H1 (cell line): ENCODE data around the gene PPIL6. TPM values are rescaled to one million over a fixed set of nuclear protein-coding genes. Genes with fewer than 3 reads are reported as not detected.

Experiments
- CTCF ChIA-PET: fragments of 300-600 bp; sonication (Branson Sonifier 250); formaldehyde crosslinking; loops from one replicate; lab custom pipeline; 2021; ENCODE audit not compliant: partially characterized antibody; lab: Charles Lee
- POLR2A ChIA-PET: fragments of 300-600 bp; sonication (Branson Sonifier 250); formaldehyde crosslinking; loops from one replicate; lab custom pipeline; 2021; ENCODE audit warnings: inconsistent platforms; ENCODE audit not compliant: partially characterized antibody; lab: Charles Lee
- DNase-seq, 2 experiments: peaks; one replicate each; pipeline versions ENCODE4 v3.0.0 to v3.0.0-alpha.2; 2010 to 2022; ENCODE audit warnings: low spot score in 2 of 2, low read depth in 1 of 2, mixed read lengths in 1 of 2
- FAIRE-seq: peaks from 2 replicates; lab custom pipeline; 2011; peaks lifted over from hg19 to GRCh38; lab: Jason Lieb, UNC
- H2AFZ ChIP-seq: 2 replicates; pipeline ENCODE4 v1.8.1; 2012; ENCODE audit warnings: low read length, inconsistent platforms
- H2AK5ac ChIP-seq: 2 replicates; pipeline ENCODE4 v1.6.1; 2013; ENCODE audit warnings: low read depth, low read length
- H2BK120ac ChIP-seq: replicated peaks from 2 replicates; pipeline ENCODE3; 2013; ENCODE audit warnings: low read depth, low read length, inconsistent platforms
- H2BK12ac ChIP-seq: 2 replicates; pipeline ENCODE4 v1.6.1; 2013; ENCODE audit warnings: low read depth, low read length
- H2BK15ac ChIP-seq: 2 replicates; pipeline ENCODE4 v1.6.1; 2013; ENCODE audit warnings: low read length
- H2BK20ac ChIP-seq: 2 replicates; pipeline ENCODE4 v1.6.1; 2013; ENCODE audit warnings: low read length
- H2BK5ac ChIP-seq: 2 replicates; pipeline ENCODE4 v1.6.1; 2013; ENCODE audit warnings: low read depth, low read length
- H3K14ac ChIP-seq: 2 replicates; pipeline ENCODE4 v1.6.1; 2013; ENCODE audit warnings: inconsistent platforms; ENCODE audit not compliant: insufficient read length
- H3K18ac ChIP-seq: 2 replicates; pipeline ENCODE4 v1.6.1; 2013; ENCODE audit warnings: low read length; ENCODE audit errors: extremely low read depth
- H3K23ac ChIP-seq: 2 replicates; pipeline ENCODE4 v1.6.1; 2013; ENCODE audit warnings: inconsistent platforms; ENCODE audit not compliant: insufficient read length
- H3K23me2 ChIP-seq: 2 replicates; pipeline ENCODE4 v1.6.1; 2013; ENCODE audit warnings: low read depth, low read length
- H3K27ac ChIP-seq: 2 replicates; pipeline ENCODE4 v1.6.1; 2011; ENCODE audit warnings: low read depth, low read length, inconsistent platforms
- H3K27me3 ChIP-seq, 4 experiments: replicated peaks in 1 of 4; 1 replicate in 1 of 4; 2 replicates in 3 of 4; pipeline versions ENCODE4 v1.6.1 to v1.8.1; 2011 to 2013; ENCODE audit warnings: low read length in 3 of 4, mild to moderate bottlenecking in 3 of 4, inconsistent platforms in 2 of 4, mixed read lengths in 2 of 4, moderate library complexity in 1 of 4; ENCODE audit not compliant: control insufficient read depth in 3 of 4, insufficient read depth in 3 of 4; ENCODE audit errors: extremely low read depth in 1 of 4
- H3K36me3 ChIP-seq, 4 experiments: 2 replicates each; pipeline versions ENCODE4 v1.6.1 to v1.8.1; 2011 to 2013; ENCODE audit warnings: mild to moderate bottlenecking in 4 of 4, low read length in 3 of 4, moderate library complexity in 2 of 4, control low read depth in 1 of 4, inconsistent platforms in 1 of 4; ENCODE audit not compliant: insufficient read depth in 4 of 4, control insufficient read depth in 2 of 4
- H3K4ac ChIP-seq: replicated peaks from 2 replicates; pipeline ENCODE3; 2013; ENCODE audit warnings: low read length, low read depth, mixed read lengths, inconsistent platforms; ENCODE audit not compliant: insufficient read length
- H3K4me1 ChIP-seq, 4 experiments: replicated peaks in 1 of 4; 1 replicate in 1 of 4; 2 replicates in 3 of 4; pipeline versions ENCODE4 v1.6.1 to v1.8.1; 2011 to 2013; ENCODE audit warnings: low read length in 3 of 4, inconsistent platforms in 2 of 4, mixed read lengths in 1 of 4; ENCODE audit not compliant: insufficient read depth in 4 of 4, control insufficient read depth in 3 of 4
- H3K4me2 ChIP-seq, 2 experiments: 2 replicates each; pipeline versions ENCODE4 v1.6.1 to v1.8.1; 2011 to 2013; ENCODE audit warnings: low read depth in 2 of 2, low read length in 2 of 2, control low read depth in 1 of 2, inconsistent platforms in 1 of 2, mild to moderate bottlenecking in 1 of 2; ENCODE audit not compliant: insufficient read depth in 1 of 2
- H3K4me3 ChIP-seq, 4 experiments: fragments of 200-600, 300-600 bp in 1 of 4; sonication (generic), shearing (Covaris generic), sonication (Bioruptor Twin) in 1 of 4; 2 replicates each; pipeline versions ENCODE4 v1.5.1 to v1.8.1; 2011 to 2016; ENCODE audit warnings: low read length in 4 of 4, low read depth in 3 of 4, control low read depth in 2 of 4, inconsistent platforms in 2 of 4, mild to moderate bottlenecking in 2 of 4, mixed read lengths in 1 of 4, moderate library complexity in 1 of 4; ENCODE audit not compliant: insufficient read depth in 2 of 4; ENCODE audit errors: extremely low read depth in 1 of 4
- H3K56ac ChIP-seq: replicated peaks from 2 replicates; pipeline ENCODE3; 2013; ENCODE audit warnings: low read depth, mild to moderate bottlenecking, mixed read lengths, low read length, inconsistent platforms; ENCODE audit not compliant: insufficient read length
- H3K79me1 ChIP-seq: 2 replicates; pipeline ENCODE4 v1.6.1; 2013; ENCODE audit warnings: low read depth, low read length, control low read depth
- H3K79me2 ChIP-seq, 2 experiments: 2 replicates each; pipeline versions ENCODE4 v1.6.1 to v1.8.1; 2012 to 2013; ENCODE audit warnings: low read length in 2 of 2, mild to moderate bottlenecking in 2 of 2, inconsistent platforms in 1 of 2; ENCODE audit not compliant: insufficient read depth in 2 of 2, control insufficient read depth in 1 of 2
- H3K9ac ChIP-seq, 4 experiments: replicated peaks in 1 of 4; 1 replicate in 1 of 4; 2 replicates in 3 of 4; pipeline versions ENCODE4 v1.6.1 to v1.8.1; 2011 to 2013; ENCODE audit warnings: low read depth in 3 of 4, low read length in 3 of 4, control low read depth in 2 of 4, mild to moderate bottlenecking in 2 of 4, moderate library complexity in 2 of 4, inconsistent platforms in 1 of 4; ENCODE audit errors: extremely low read depth in 1 of 4
- H3K9me3 ChIP-seq, 2 experiments: 2 replicates each; pipeline versions ENCODE4 v1.6.1 to v1.8.1; 2012 to 2013; ENCODE audit warnings: mild to moderate bottlenecking in 2 of 2, moderate library complexity in 2 of 2, control low read depth in 1 of 2, inconsistent platforms in 1 of 2, low read depth in 1 of 2, low read length in 1 of 2, mixed read lengths in 1 of 2; ENCODE audit not compliant: insufficient read depth in 2 of 2
- H4K20me1 ChIP-seq, 2 experiments: replicated peaks in 1 of 2; 2 replicates each; pipeline versions ENCODE3 to v1.8.1; 2011 to 2013; ENCODE audit warnings: inconsistent platforms in 2 of 2, low read length in 2 of 2, mild to moderate bottlenecking in 1 of 2; ENCODE audit not compliant: insufficient read depth in 2 of 2, control insufficient read depth in 1 of 2
- H4K5ac ChIP-seq: 2 replicates; pipeline ENCODE4 v1.6.1; 2013; ENCODE audit warnings: low read length, low read depth, mixed read lengths, inconsistent platforms; ENCODE audit not compliant: insufficient read length
- H4K8ac ChIP-seq: 2 replicates; pipeline ENCODE4 v1.8.0; 2013; ENCODE audit warnings: mild to moderate bottlenecking, moderate library complexity, low read length, inconsistent platforms; ENCODE audit not compliant: insufficient read depth; ENCODE audit errors: extremely low read depth
- H4K91ac ChIP-seq: replicated peaks from 2 replicates; pipeline ENCODE3; 2013; ENCODE audit warnings: low read length, mixed read lengths, inconsistent platforms; ENCODE audit not compliant: insufficient read length
- ATF3 ChIP-seq: IDR thresholded peaks from 2 replicates; pipeline ENCODE4 v1.6.1; 2011; ENCODE audit warnings: low read depth, mild to moderate bottlenecking, low read length; ENCODE audit not compliant: insufficient read depth
- CBX5 ChIP-seq: fragments of 300-800, 300-1000 bp; sonication (generic); IDR thresholded peaks from 2 replicates; pipeline ENCODE4 v1.7.1; 2016; ENCODE audit warnings: antibody characterized with exemption, low read length, low read depth
- CTCF ChIP-seq, 3 experiments: IDR thresholded peaks; 1 replicate in 2 of 3; 2 replicates in 1 of 3; pipeline versions ENCODE4 v1.5.1 to v1.6.1; 2011; ENCODE audit warnings: low read length in 3 of 3, mild to moderate bottlenecking in 3 of 3, inconsistent platforms in 2 of 3, low read depth in 1 of 3, moderate library complexity in 1 of 3; ENCODE audit not compliant: insufficient read depth in 1 of 3; ENCODE audit errors: control extremely low read depth in 1 of 3
- KDM5A ChIP-seq: fragments of 200-600 bp; IDR thresholded peaks from 2 replicates; pipeline ENCODE4 v1.7.1; 2012; ENCODE audit warnings: mild to moderate bottlenecking, low read length, inconsistent platforms, mixed read lengths
- POLR2AphosphoS5 ChIP-seq: IDR thresholded peaks from 2 replicates; pipeline ENCODE4 v1.6.1; 2011; ENCODE audit warnings: low read depth, low read length
- RFX5 ChIP-seq: IDR thresholded peaks from 2 replicates; pipeline ENCODE4 v1.6.1; 2011; ENCODE audit warnings: low read depth, low read length, improper control_type of control experiment, borderline replicate concordance
- RNF2 ChIP-seq: fragments of 200-900, 300-1000 bp; sonication (generic); IDR thresholded peaks from 2 replicates; pipeline ENCODE4 v1.7.1; 2016; ENCODE audit warnings: borderline replicate concordance, low read depth, mild to moderate bottlenecking, antibody characterized with exemption, low read length; ENCODE audit not compliant: poor library complexity, severe bottlenecking; ENCODE audit errors: missing control alignments
- SP2 ChIP-seq: IDR thresholded peaks from 2 replicates; pipeline ENCODE4 v1.6.1; 2012; ENCODE audit warnings: mild to moderate bottlenecking, low read length, inconsistent platforms
- SUZ12 ChIP-seq: fragments of 200-600 bp; sonication (generic); IDR thresholded peaks from 2 replicates; pipeline ENCODE4 v1.6.1; 2012; ENCODE audit warnings: mild to moderate bottlenecking, inconsistent platforms, low read length, moderate library complexity, mixed read lengths
- WGBS, 2 experiments: shearing (Covaris generic) in 1 of 2; methylation state at CpG; one replicate each; pipeline versions ENCODE4 v1.1.6 to v1.1.7; 2013 to 2015; ENCODE audit warnings: low lambda C conversion rate in 2 of 2, mixed read lengths in 2 of 2, inconsistent platforms in 1 of 2, low coverage in 1 of 2, missing lambda C conversion rate in 1 of 2; ENCODE audit not compliant: insufficient replicate concordance in 2 of 2, insufficient coverage in 1 of 2, insufficient read length in 1 of 2; ENCODE audit errors: extremely low coverage in 1 of 2, missing lambda C conversion rate in 1 of 2; 5-methylcytosine and 5-hydroxymethylcytosine counted together
- polyA plus RNA-seq, 7 experiments: library from polyadenylated mRNA; depleted of rRNA in 3 of 7; stranded (reverse) in 5 of 7; unstranded in 2 of 7; fragments of >200 nt in 5 of 7; fragments of 200-250 nt in 2 of 7; gene quantifications; 1 replicate in 5 of 7; 2 replicates in 1 of 7; 4 replicates in 1 of 7; pipeline versions ENCODE4 v1.2.1 to v1.2.3, GENCODE V29; 2011 to 2013; ENCODE audit warnings: missing spikeins in 2 of 7, mixed read lengths in 2 of 7
- total RNA-seq: library from RNA; stranded (reverse); fragmentation: NEBNext Ultra II Directional; extraction: Animal tissue kit (Norgen Biotek cat#: 25700); gene quantifications from 2 replicates; pipeline ENCODE4 v1.2.1, GENCODE V29; 2021

PPIL6 gene
- total and polyA plus RNA-seq, 2 of the 8 experiments (the other 6 are each of a cell fraction or from before 2014, with no cell fraction given) = 0.42 to 1.3 TPM

GRCh38 chr6:109477184-109477583 is 36.8 kb upstream of the PPIL6 start:
- DNase-seq (no peak), FAIRE-seq (no peak)
- Histone ChIP-seq H3K14ac (no peak overlapping the region), H3K79me1 (peaks cover 13% of the 10 kb centered on the region), H2BK20ac (no peak overlapping the region), H3K4ac (no peak overlapping the region), H3K56ac (no peak overlapping the region), H3K27me3 (no peaks in the 10 kb centered on the region), H3K4me2 (peak overlapping the region; percentile 34 to 72; a peak in 3 of 4 replicates), H3K9me3 (no peaks in the 10 kb centered on the region), H3K79me2 (peaks cover 20 to 76% of the 10 kb centered on the region in 2 experiments), H3K18ac (no peak overlapping the region), H4K5ac (no peak overlapping the region), H4K8ac (no peak overlapping the region), H3K23ac (no peak overlapping the region), H2BK15ac (no peak overlapping the region), H3K4me1 (peaks cover 2 to 15% (median 3%) of the 10 kb centered on the region in 4 experiments; a peak in 4 of 7 replicates), H3K27ac (no peak overlapping the region), H4K20me1 (peaks cover 4 to 26% of the 10 kb centered on the region in 2 experiments), H3K9ac (no peak overlapping the region), H3K4me3 (no peak overlapping the region; a peak in 1 of 8 replicates), H2AFZ (no peak overlapping the region), H3K23me2 (0 out of 2 replicates have a peak, but pooled peaks cover 5% of the 10 kb centered on the region), H2BK5ac (no peak overlapping the region), H4K91ac (no peak overlapping the region), H2AK5ac (no peak overlapping the region), H3K36me3 (peaks cover 18 to 81% (median 54%) of the 10 kb centered on the region in 4 experiments), H2BK120ac (no peak overlapping the region), H2BK12ac (no peak overlapping the region)
- 97% methylated on average over 2 of the region's 2 CpGs; no CpG with 5 or more reads in 1 of the 2 experiments for WGBS, 2 experiments
- ChIA-PET CTCF (interaction anchor here (1.8 kb wide), 1 partner anchor 14 kb away, joined by 5 read pairs; no protein-coding TSS in a partner anchor), POLR2A (no interaction called here)
- TF ChIP-seq POLR2AphosphoS5 = no peak
- no peak for TF ChIP-seq RNF2
- TF ChIP-seq CTCF (IDR thresholded peaks at IDR 0.05; ENCODE audit: control extremely low read depth in 1 of 3, insufficient read depth in 1 of 3, low read depth in 1 of 3, low read length in 3 of 3) = no peak
- TF ChIP-seq CBX5 = no peak
- TF ChIP-seq KDM5A = no peak
- no peak for TF ChIP-seq ATF3
- no peak for TF ChIP-seq SP2
- TF ChIP-seq RFX5 = no peak
- TF ChIP-seq SUZ12 = no peak
